Naive thymus-derived CD8-positive, alpha-beta T cell (primary cell): Measurements from ENCODE around the gene HEATR1. TPM values are rescaled to one million over a fixed set of nuclear protein-coding genes. Genes with fewer than 3 reads are reported as not detected.

Experiments used
- ATAC-seq, 2 donors: fragments of 150-1000 bp; cut with Tn5 transposase in 1 of 2; sonication (Bioruptor Pico), chemical (Tn5 transposase) in 1 of 2; 1 replicate in 1 of 2; 2 replicates in 1 of 2; pipeline ENCODE4 v1.10.0; 2021; ENCODE audit warnings: mild to moderate bottlenecking in 2 of 2, moderate library complexity in 2 of 2
- POLR2A ChIA-PET: fragments of 350-600 bp; sonication (Branson Sonifier 250); formaldehyde crosslinking; loops from one replicate; lab custom pipeline; 2021; ENCODE audit warnings: antibody characterized with exemption; lab: Charles Lee
- DNase-seq, 10 donors: peaks; one replicate each; pipeline versions ENCODE4 v3.0.0 to v3.0.0-alpha.2; 2020 to 2022
- H3K27ac Mint-ChIP-seq, 10 donors: one replicate each; pipeline ENCODE4 v1.8.0; 2020 to 2022; ENCODE audit warnings: mild to moderate bottlenecking in 10 of 10, mixed read lengths in 10 of 10, moderate library complexity in 4 of 10, inconsistent platforms in 1 of 10
- H3K27me3 Mint-ChIP-seq, 5 donors: one replicate each; pipeline ENCODE4 v1.8.0; 2021 to 2022; ENCODE audit warnings: mixed read lengths in 5 of 5
- H3K36me3 Mint-ChIP-seq, 3 donors: one replicate each; pipeline ENCODE4 v1.8.0; 2020 to 2022; ENCODE audit warnings: mixed read lengths in 3 of 3, mild to moderate bottlenecking in 2 of 3, inconsistent platforms in 1 of 3
- H3K4me1 Mint-ChIP-seq, 4 donors: one replicate each; pipeline ENCODE4 v1.8.0; 2021 to 2022; ENCODE audit warnings: mixed read lengths in 4 of 4
- H3K4me3 Mint-ChIP-seq, 10 donors: one replicate each; pipeline ENCODE4 v1.8.0; 2020 to 2022; ENCODE audit warnings: mild to moderate bottlenecking in 10 of 10, mixed read lengths in 10 of 10, moderate library complexity in 6 of 10, inconsistent platforms in 1 of 10
- H3K9me3 Mint-ChIP-seq, 9 donors: one replicate each; pipeline ENCODE4 v1.8.0; 2020 to 2022; ENCODE audit warnings: mixed read lengths in 9 of 9, mild to moderate bottlenecking in 3 of 9, inconsistent platforms in 1 of 9, moderate library complexity in 1 of 9
- polyA plus RNA-seq, 3 donors: library from polyadenylated mRNA; unstranded; fragments of 300-500 nt; fragmentation: Illumina TruSeq; gene quantifications; one replicate each; pipeline ENCODE4 v1.2.3, GENCODE V29; 2021
- total RNA-seq, 8 experiments: library from RNA in 2 of 8; stranded (reverse) in 2 of 8; gene quantifications; one replicate each; pipeline ENCODE4 v1.2.3 and lab custom pipeline; 2021 to 2026

HEATR1 gene, protein sequence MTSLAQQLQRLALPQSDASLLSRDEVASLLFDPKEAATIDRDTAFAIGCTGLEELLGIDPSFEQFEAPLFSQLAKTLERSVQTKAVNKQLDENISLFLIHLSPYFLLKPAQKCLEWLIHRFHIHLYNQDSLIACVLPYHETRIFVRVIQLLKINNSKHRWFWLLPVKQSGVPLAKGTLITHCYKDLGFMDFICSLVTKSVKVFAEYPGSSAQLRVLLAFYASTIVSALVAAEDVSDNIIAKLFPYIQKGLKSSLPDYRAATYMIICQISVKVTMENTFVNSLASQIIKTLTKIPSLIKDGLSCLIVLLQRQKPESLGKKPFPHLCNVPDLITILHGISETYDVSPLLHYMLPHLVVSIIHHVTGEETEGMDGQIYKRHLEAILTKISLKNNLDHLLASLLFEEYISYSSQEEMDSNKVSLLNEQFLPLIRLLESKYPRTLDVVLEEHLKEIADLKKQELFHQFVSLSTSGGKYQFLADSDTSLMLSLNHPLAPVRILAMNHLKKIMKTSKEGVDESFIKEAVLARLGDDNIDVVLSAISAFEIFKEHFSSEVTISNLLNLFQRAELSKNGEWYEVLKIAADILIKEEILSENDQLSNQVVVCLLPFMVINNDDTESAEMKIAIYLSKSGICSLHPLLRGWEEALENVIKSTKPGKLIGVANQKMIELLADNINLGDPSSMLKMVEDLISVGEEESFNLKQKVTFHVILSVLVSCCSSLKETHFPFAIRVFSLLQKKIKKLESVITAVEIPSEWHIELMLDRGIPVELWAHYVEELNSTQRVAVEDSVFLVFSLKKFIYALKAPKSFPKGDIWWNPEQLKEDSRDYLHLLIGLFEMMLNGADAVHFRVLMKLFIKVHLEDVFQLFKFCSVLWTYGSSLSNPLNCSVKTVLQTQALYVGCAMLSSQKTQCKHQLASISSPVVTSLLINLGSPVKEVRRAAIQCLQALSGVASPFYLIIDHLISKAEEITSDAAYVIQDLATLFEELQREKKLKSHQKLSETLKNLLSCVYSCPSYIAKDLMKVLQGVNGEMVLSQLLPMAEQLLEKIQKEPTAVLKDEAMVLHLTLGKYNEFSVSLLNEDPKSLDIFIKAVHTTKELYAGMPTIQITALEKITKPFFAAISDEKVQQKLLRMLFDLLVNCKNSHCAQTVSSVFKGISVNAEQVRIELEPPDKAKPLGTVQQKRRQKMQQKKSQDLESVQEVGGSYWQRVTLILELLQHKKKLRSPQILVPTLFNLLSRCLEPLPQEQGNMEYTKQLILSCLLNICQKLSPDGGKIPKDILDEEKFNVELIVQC (N-terminal part only)
- total RNA-seq: 10 to 100 TPM; 50.6 to 50.9 TPM
- 10 to 100 TPM; 11.0 to 14.1 (median 12.1) TPM for polyA plus RNA-seq
- total RNA-seq (lab: John Stamatoyannopoulos, UW): 94.3 to 378 (median 137) reads per million in 6 experiments

DNA sequence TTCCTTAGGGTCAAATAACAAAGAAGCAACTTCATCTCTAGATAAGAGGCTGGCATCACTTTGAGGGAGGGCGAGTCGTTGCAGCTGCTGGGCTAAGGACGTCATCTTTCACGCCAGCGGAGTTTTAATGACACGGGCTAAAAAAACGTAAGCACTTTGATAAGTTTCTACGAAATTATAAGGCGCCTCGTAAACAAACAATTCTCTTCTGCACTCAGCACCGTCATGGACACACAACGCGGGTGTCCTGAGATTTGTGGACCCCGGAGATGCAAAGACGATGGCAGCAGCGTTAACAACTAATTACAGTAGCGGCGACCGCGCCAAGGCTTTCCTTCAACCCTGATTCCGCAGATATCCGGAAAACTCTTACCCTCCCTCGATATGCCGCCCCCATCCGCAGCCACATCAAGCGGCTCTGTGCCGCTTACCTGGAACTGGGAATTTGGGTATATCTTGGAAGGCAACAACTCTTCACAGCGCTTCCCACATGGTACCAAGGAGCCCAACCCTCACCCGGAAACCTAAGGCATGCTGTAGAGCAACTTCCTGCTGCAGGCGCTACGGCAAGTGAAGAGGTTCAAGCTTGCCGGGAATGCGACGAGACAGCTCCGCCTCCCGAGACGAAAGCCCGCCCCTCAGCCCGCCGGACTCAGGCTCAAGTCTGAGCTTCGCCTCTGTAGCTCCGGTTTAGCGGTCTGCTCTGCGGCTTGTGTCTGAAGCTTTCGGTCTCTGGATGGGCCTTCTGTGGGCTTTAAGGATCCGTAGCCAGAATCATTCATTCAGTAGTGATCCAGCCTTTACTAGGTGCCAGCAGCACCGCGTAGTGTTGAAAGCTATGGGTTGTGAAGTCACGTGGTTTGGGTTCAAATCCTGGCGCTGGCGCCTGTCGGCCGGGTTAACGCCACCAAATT lies at the start of gene HEATR1:
TSS of gene HEATR1 (minus strand) at position 526 of the 914 bp plus-strand sequence. CDS start at position 105, 421 bp downstream.
- POLR2A ChIA-PET: interaction anchor here (2.0 kb wide), 1 partner anchor 191 kb away, joined by 7 read pairs; the partner anchor contains the start of gene MTR
- Mint-ChIP-seq H3K27ac (peak within 1 kb of the TSS; percentile 92 to 99 (median 96)), H3K27me3 (peaks cover 3 to 18% (median 10%) of the 10 kb centered on the region in 5 donors), H3K4me1 (peaks cover 5 to 38% (median 34%) of the 10 kb centered on the region in 4 donors), H3K36me3 (peaks cover 0 to 32% (median 3%) of the 10 kb centered on the region in 3 donors), H3K9me3 (no peaks in the 10 kb centered on the region), H3K4me3 (peak within 1 kb of the TSS; percentile 77 to 99 (median 98))
- ATAC-seq (peak; percentile 85 to 91), DNase-seq (peak; percentile 68 to 90 (median 80))

DNA sequence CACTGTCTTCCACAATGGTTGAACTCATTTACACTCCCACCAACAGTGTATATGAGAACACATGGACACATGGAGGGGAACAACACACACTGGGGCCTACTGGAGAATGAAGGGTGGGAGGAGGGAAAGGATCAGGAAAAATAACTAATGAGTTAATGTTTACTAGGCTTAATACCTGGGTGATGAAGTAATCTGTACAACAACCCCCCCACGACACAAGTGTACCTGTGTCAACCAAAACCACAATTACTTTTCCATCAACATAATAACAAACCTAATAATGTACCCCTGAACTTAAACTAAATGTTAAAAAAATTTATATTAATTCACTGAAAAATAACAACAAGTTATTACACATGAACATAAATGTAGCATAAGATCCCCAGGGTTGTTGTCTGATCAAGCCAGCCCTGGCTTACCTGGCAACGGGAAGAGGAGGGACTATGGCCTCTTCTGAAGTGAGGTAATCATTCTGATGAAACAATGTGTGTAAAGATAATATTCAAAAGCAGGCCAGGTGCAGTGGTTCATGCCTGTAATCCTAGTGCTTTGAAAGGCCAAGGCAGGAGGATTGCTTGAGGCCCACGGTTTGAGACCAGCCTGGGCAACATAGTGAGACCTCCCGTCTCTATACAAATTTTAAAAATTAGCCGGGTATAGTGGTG lies 40.8 kb upstream of the HEATR1 start:
- POLR2A ChIA-PET: no interaction called here
- ATAC-seq (no peak), DNase-seq (no peak)
- Mint-ChIP-seq H3K4me1 (no peaks in the 10 kb centered on the region), H3K9me3 (peaks cover 0 to 2% (median 0%) of the 10 kb centered on the region in 9 donors), H3K4me3 (no peak overlapping the region), H3K27ac (no peak overlapping the region), H3K36me3 (no peaks in the 10 kb centered on the region), H3K27me3 (peaks cover 0 to 6% (median 1%) of the 10 kb centered on the region in 5 donors)

DNA sequence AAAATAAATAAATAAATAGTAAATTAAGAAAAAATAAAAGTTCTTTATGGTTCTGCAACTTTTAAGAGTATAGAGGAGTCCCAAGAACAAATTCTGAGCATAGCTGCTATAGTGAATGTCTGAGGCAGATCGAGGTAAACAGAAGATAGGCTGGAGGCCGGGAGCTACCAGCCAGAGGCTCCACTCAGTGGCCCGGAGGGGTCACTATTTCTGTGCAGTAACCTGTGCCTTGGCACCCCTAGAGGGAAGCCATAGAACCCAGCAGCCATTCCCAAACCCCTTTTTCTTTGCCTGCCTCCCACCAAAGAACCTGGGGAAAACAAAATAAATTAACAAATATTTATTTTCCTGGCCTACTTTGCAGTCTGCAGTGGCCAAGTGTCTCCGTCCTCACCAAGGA lies 38.4 kb upstream of the HEATR1 start:
- H3K36me3 Mint-ChIP-seq: no peaks in the 10 kb centered on the region
- H3K4me1 Mint-ChIP-seq: no peaks in the 10 kb centered on the region
- peaks cover 0 to 12% (median 3%) of the 10 kb centered on the region in 5 donors for H3K27me3 Mint-ChIP-seq
- no peak overlapping the region for H3K27ac Mint-ChIP-seq
- peaks cover 0 to 2% (median 0%) of the 10 kb centered on the region in 9 donors for H3K9me3 Mint-ChIP-seq
- POLR2A ChIA-PET: no interaction called here
- DNase-seq: no peak
- H3K4me3 Mint-ChIP-seq: no peak overlapping the region
- no peak for ATAC-seq

DNA sequence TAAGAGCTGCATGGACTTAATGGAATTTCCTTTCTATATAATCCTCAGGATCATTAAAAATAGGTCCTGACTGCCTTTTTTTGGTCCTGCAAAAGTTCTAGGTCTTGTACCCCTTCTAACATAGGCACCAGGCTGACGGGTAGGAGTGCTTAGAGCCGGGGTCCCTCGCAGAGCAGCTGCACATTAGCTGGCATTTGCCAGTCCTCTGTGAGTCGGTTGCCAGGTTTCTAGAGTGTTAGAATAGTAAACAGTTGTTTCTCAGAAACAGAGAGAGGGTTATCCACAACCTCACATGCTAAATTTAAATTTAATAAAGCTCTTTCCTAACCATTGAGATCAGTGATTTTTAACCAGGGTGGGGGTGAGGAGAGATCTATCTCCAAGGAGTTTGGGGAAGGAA lies 35.4 kb upstream of the HEATR1 start:
- H3K27ac Mint-ChIP-seq: no peak overlapping the region
- no peaks in the 10 kb centered on the region for H3K4me1 Mint-ChIP-seq
- POLR2A ChIA-PET: no interaction called here
- peaks cover 10 to 27% (median 14%) of the 10 kb centered on the region in 5 donors for H3K27me3 Mint-ChIP-seq
- no peaks in the 10 kb centered on the region for H3K36me3 Mint-ChIP-seq
- no peak for ATAC-seq
- H3K9me3 Mint-ChIP-seq: peaks cover 0 to 2% (median 0%) of the 10 kb centered on the region in 9 donors
- no peak overlapping the region for H3K4me3 Mint-ChIP-seq
- no peak for DNase-seq

DNA sequence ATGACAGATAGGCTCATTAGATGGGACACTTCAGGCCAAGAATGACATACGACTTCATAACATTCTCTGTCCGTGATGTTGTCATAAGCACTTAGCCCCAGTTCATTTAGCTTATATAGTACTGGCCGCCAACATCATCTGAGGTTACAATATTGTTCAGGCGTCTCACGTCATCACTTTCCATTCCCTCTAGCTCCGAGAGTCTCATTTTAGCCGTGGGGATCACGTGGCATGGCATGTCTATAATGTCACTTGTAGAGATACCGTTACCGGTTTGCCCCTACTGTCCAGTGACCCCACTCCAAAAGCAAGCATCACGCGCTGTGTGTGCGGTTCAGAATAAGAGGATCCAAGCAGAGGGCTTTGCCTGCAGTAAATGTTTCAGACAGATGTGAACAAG lies 34.6 kb upstream of the HEATR1 start:
- H3K4me3 Mint-ChIP-seq: no peak overlapping the region
- H3K27ac Mint-ChIP-seq: no peak overlapping the region
- ATAC-seq (no peak), DNase-seq (no peak)
- POLR2A ChIA-PET: no interaction called here
- H3K27me3 Mint-ChIP-seq: peaks cover 10 to 35% (median 19%) of the 10 kb centered on the region in 5 donors
- peaks cover 0 to 2% (median 0%) of the 10 kb centered on the region in 9 donors for H3K9me3 Mint-ChIP-seq
- no peaks in the 10 kb centered on the region for H3K4me1 Mint-ChIP-seq
- H3K36me3 Mint-ChIP-seq: no peaks in the 10 kb centered on the region

DNA sequence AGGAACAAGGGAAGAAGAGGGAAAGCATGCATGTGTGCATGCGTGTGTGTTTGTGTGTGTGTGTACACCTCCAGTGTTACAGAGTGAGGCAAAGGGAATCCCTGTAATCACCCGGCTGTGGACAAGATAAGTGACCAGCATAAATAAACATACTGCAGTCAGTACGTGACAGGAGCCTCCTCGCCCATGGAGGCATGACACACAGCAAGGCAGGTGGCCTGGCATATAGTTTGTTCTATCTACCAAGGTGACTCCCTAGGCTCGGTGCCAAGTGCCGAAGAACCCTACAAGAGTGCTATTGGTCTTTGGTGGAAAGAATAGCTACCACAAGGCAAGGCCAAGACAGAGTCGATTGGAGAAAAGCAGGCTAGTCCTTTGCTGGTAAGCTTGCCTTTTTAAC lies 31.7 kb upstream of the HEATR1 start:
- no peaks in the 10 kb centered on the region for H3K4me1 Mint-ChIP-seq
- no peaks in the 10 kb centered on the region for H3K36me3 Mint-ChIP-seq
- peaks cover 0 to 7% (median 0%) of the 10 kb centered on the region in 9 donors for H3K9me3 Mint-ChIP-seq
- H3K4me3 Mint-ChIP-seq: no peak overlapping the region
- H3K27me3 Mint-ChIP-seq: peaks cover 14 to 44% (median 23%) of the 10 kb centered on the region in 5 donors
- ATAC-seq (no peak), DNase-seq (no peak)
- POLR2A ChIA-PET: no interaction called here
- H3K27ac Mint-ChIP-seq: no peak overlapping the region

DNA sequence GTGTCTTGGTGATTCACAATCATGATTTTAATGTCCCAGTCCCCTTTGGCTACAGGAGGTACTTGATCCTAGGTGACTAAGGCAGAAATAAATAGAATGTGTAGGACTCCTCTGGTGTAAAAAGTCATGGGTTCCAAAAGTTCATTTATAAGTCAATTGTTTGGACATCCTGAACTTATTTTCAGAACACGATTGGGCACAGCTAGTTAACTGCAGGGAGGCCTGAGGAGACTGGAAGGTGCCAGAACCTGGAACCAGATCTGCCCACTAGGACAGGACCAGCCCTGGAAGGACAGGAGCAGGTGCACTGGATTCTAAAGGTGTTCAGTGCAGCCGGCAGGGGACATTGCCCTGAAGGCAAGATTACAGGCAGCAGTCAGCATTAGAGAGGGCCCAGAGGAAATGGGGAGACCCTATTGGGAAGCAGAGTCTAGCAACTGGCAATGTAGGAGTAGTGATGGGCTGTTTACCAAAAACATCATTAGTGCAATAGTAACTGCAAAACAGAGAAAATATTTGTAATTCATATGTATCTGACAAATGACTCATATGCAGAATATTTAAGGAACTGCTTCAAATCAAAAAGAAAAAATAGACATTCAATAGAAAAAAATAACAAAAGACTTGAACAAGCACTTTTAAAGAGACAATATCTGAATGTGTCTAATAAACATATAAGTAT lies 23.6 kb upstream of the HEATR1 start:
- H3K9me3 Mint-ChIP-seq: peaks cover under 1 to 8% (median 4%) of the 10 kb centered on the region in 9 donors

DNA sequence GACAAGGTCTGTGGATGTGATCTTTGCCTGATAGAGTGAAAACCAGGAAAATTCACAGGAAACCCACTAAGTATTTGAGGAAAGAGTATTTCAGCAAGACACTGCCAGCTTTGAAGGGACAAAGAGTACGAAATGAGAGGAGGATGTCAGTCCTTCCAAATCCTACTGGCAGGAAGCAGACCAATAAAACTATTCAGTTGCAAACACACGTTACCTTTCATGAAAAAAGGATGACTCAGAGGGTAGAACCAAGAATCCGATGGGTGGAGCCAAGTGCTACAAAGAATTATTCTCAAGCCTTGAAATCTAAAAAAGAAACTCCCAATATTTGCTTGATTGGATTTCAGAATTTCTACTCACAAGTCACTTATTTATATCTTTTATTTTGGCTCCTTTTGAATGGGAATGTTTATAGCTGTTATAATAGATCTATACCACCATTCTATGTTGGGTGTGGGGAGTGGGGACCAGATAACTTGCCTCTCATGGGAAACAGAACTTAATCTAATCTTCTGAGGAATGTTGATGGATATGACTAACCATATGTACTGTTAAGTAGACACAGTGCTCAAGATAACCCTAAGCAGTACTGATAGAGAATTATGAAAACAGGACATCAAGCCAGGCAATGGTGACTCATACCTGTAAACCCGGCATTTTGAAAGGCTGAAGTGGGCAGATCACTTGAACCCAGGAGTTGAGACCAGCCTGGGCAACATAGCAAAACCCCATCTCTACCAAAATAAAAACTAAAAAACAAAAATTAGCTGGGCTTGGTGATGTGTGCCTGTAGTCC lies 19.3 kb upstream of the HEATR1 start:
- H3K27ac Mint-ChIP-seq: no peak overlapping the region
- POLR2A ChIA-PET: no interaction called here
- ATAC-seq (no peak), DNase-seq (no peak)
- H3K9me3 Mint-ChIP-seq: peaks cover 3 to 20% (median 10%) of the 10 kb centered on the region in 9 donors
- no peak overlapping the region for H3K4me3 Mint-ChIP-seq
- no peaks in the 10 kb centered on the region for H3K4me1 Mint-ChIP-seq
- H3K36me3 Mint-ChIP-seq: peaks cover 0 to 27% (median 2%) of the 10 kb centered on the region in 3 donors
- H3K27me3 Mint-ChIP-seq: peaks cover 22 to 56% (median 29%) of the 10 kb centered on the region in 5 donors

More for the DNA sequence above, 23.6 kb upstream of the HEATR1 start:
- ATAC-seq (no peak), DNase-seq (no peak)
- Mint-ChIP-seq H3K4me1 (no peaks in the 10 kb centered on the region), H3K4me3 (no peak overlapping the region), H3K27ac (peak overlapping the region in 1 of 10 donors; percentile 39), H3K36me3 (peaks cover 0 to 15% (median 0%) of the 10 kb centered on the region in 3 donors), H3K27me3 (peaks cover 19 to 46% (median 28%) of the 10 kb centered on the region in 5 donors)
- POLR2A ChIA-PET: no interaction called here

DNA sequence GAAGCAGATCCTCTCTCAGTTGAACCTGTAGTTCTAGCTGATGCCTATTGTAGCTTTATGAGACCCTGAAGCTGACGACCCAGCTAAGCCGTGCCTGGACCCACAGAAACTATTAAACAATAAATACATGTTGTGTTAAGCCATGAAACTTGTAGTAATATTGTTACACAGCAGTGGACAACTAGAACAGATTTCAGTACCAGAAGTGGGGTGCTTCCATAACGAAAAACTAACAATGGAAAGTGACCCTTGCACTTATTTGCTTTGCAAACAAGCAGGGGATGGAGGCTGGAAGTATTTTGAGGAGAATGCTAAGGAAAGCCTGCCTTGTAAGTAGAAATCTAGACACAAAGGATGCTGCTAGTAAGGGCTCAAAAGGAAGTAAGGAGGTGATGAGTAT lies 18.1 kb upstream of the HEATR1 start:
- no peak for DNase-seq
- peaks cover 3 to 20% (median 11%) of the 10 kb centered on the region in 9 donors for H3K9me3 Mint-ChIP-seq
- H3K27me3 Mint-ChIP-seq: peaks cover 19 to 51% (median 29%) of the 10 kb centered on the region in 5 donors
- POLR2A ChIA-PET: no interaction called here
- H3K4me3 Mint-ChIP-seq: no peak overlapping the region
- peaks cover 0 to 27% (median 2%) of the 10 kb centered on the region in 3 donors for H3K36me3 Mint-ChIP-seq
- no peak for ATAC-seq
- H3K4me1 Mint-ChIP-seq: no peaks in the 10 kb centered on the region
- no peak overlapping the region for H3K27ac Mint-ChIP-seq

DNA sequence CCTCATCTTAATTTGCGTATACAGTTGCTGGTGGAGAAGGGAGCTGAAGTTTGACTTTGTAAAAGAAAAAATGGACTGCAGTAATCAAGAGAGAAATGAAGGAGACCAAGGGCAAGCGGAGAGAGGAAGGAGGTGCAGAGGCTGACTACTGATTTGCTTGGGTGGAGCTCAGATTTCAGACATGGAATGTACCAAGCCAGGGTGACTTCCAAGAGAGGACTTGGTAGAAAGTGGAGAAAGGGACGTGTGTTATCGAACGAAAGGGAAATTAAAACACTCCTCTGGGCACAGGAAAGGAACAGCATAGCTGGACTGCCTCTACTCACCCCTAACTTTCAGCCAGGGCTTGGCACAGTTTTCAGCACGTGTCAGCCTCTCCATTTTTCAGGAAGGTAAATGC lies 15.1 kb upstream of the HEATR1 start:
- Mint-ChIP-seq H3K4me1 (no peaks in the 10 kb centered on the region), H3K4me3 (no peak overlapping the region), H3K27me3 (peaks cover 25 to 64% (median 26%) of the 10 kb centered on the region in 5 donors), H3K27ac (peak overlapping the region in 1 of 10 donors; percentile 46), H3K9me3 (peaks cover 0 to 20% (median 11%) of the 10 kb centered on the region in 9 donors), H3K36me3 (peaks cover 0 to 17% (median 2%) of the 10 kb centered on the region in 3 donors)
- POLR2A ChIA-PET: no interaction called here
- ATAC-seq: no peak
- DNase-seq: no peak
